Stomach (tissue), 9 donors: Measurements from ENCODE around the gene MTMR3. TPM values are rescaled to one million over a fixed set of nuclear protein-coding genes. Genes with fewer than 3 reads are reported as not detected.

ENCODE experiments used
- DNase-seq, 2 donors: peaks; one replicate each; pipeline versions ENCODE4 v3.0.0 to v3.0.0-alpha.2; 2013 to 2019
- H3K27ac ChIP-seq, 5 donors: fragments of 200-600 bp in 4 of 5; sonication (generic) in 4 of 5; one replicate each; pipeline ENCODE4 v1.5.1; 2013 to 2019; ENCODE audit warnings: mild to moderate bottlenecking in 1 of 5, moderate library complexity in 1 of 5
- H3K27me3 ChIP-seq, 3 donors: fragments of 200-600 bp; sonication (generic); one replicate each; pipeline ENCODE4 v1.5.1; 2017 to 2019; ENCODE audit warnings: mixed run types in 1 of 3
- H3K36me3 ChIP-seq, 4 donors: fragments of 200-600 bp; sonication (generic); 1 replicate in 3 of 4; 2 replicates in 1 of 4; pipeline ENCODE4 v1.5.1; 2016 to 2019
- H3K4me1 ChIP-seq, 4 donors: fragments of 200-600 bp; sonication (generic); one replicate each; pipeline ENCODE4 v1.5.1; 2016 to 2019
- H3K4me3 ChIP-seq, 4 donors: fragments of 200-600 bp; sonication (generic) in 3 of 4; one replicate each; pipeline ENCODE4 v1.5.1; 2016 to 2019; ENCODE audit warnings: mild to moderate bottlenecking in 1 of 4
- H3K9me3 ChIP-seq, 4 donors: fragments of 200-600 bp; sonication (generic); one replicate each; pipeline ENCODE4 v1.5.1; 2016 to 2019
- CTCF ChIP-seq, 7 experiments: fragments of 450-650 bp in 4 of 7; fragments of 200-600 bp in 3 of 7; sonication (generic) in 3 of 7; IDR thresholded peaks; one replicate each; pipeline ENCODE4 v1.5.1; 2016 to 2019; ENCODE audit warnings: antibody characterized with exemption in 7 of 7, control low read depth in 2 of 7, mild to moderate bottlenecking in 1 of 7
- EP300 ChIP-seq: sonication (generic); formaldehyde crosslinking; IDR thresholded peaks from one replicate; pipeline ENCODE4 v1.6.1; 2017; ENCODE audit warnings: antibody characterized with exemption
- POLR2A ChIP-seq, 4 donors: fragments of 450-650 bp; IDR thresholded peaks; one replicate each; pipeline ENCODE4 v1.6.1; 2016; ENCODE audit warnings: antibody characterized with exemption in 4 of 4, control low read depth in 2 of 4, mild to moderate bottlenecking in 1 of 4, moderate library complexity in 1 of 4
- POLR2AphosphoS5 ChIP-seq, 3 donors: sonication (generic); formaldehyde crosslinking; IDR thresholded peaks; one replicate each; pipeline ENCODE4 v1.6.1; 2016; ENCODE audit warnings: antibody characterized with exemption in 3 of 3
- WGBS, 5 donors: extraction: QIAGEN DNeasy Blood & Tissue Kit in 3 of 5; methylation state at CpG; one replicate each; pipeline versions ENCODE4 v1.1.5 to v1.1.7; 2013 to 2018; 5-methylcytosine and 5-hydroxymethylcytosine counted together
- intact Hi-C: fragments of 100-400 bp; cut with DNase I; formaldehyde crosslinking; loops from one replicate; pipeline ENCODE4 v1.15.1; 2023; ENCODE audit warnings: low total_unique reads
- polyA plus RNA-seq, 3 donors: library from polyadenylated mRNA; stranded (reverse); fragments of 200-250 nt; gene quantifications; one replicate each; pipeline ENCODE4 v1.2.3, GENCODE V29; 2013
- total RNA-seq, 5 donors: library from RNA; depleted of rRNA; stranded (reverse); fragments of >200 nt; gene quantifications; one replicate each; pipeline versions ENCODE4 v1.1.0 to v1.2.3, GENCODE V29; 2014 to 2016
- donor health status: healthy with polysubstance abuse.
- donor health status: Bipolar disorder and iron deficiency.
- donor health status: healthy.

MTMR3 gene
- total and polyA plus RNA-seq, 8 donors = 7.3 to 120 (median 49.8) TPM

DNA sequence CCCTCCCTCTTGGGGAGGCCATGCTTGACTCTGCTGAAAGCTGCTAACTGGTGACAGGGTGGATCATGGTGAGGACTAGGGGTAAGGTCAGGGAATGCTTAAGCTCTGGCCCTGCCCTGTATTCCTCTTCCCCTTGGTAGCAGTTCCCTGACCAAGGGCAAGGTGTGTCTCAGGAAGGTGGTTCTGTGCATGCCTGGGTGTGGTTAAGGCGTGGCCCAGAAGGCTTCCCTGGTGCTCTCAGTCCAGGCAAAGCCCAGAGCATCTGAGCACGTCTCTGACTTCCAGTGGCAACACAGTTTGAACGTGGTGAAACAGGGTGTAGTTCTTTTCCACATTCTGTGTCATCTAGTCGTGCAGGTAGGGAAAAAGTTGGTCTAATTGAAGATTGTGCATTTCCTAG lies 144.2 kb downstream of the MTMR3 start:
- Histone ChIP-seq H3K27me3 (no peaks in the 10 kb centered on the region), H3K4me3 (no peak overlapping the region), H3K9me3 (no peaks in the 10 kb centered on the region), H3K36me3 (peaks cover 43 to 78% (median 75%) of the 10 kb centered on the region in 4 donors), H3K4me1 (peaks cover 16 to 58% (median 46%) of the 10 kb centered on the region in 4 donors), H3K27ac (peak overlapping the region; percentile 40 to 70 (median 63))
- no peak for TF ChIP-seq EP300
- no peak for TF ChIP-seq CTCF (IDR thresholded peaks at IDR 0.05)
- TF ChIP-seq POLR2A (IDR thresholded peaks at IDR 0.05) = no peak
- TF ChIP-seq POLR2AphosphoS5 (IDR thresholded peaks at IDR 0.05) = peak in 2 of 3 donors; percentile 36 to 46
- WGBS, 5 donors = 20 to 39% (median 34%) methylated on average over 4 of the region's 4 CpGs
- peak; percentile 64 to 82 for DNase-seq
- intact Hi-C loops = no loop called here

GRCh38 chr22:30027791-30028190 lies 144.8 kb downstream of the MTMR3 start:
- Histone ChIP-seq H3K4me1 (peaks cover 11 to 54% (median 41%) of the 10 kb centered on the region in 4 donors), H3K27ac (peak overlapping the region in 4 of 5 donors; percentile 60 to 70 (median 65)), H3K36me3 (peaks cover 38 to 72% (median 69%) of the 10 kb centered on the region in 4 donors), H3K27me3 (no peaks in the 10 kb centered on the region), H3K4me3 (no peak overlapping the region), H3K9me3 (no peaks in the 10 kb centered on the region)
- intact Hi-C loops = no loop called here
- TF ChIP-seq POLR2A (IDR thresholded peaks at IDR 0.05) (no peak), POLR2AphosphoS5 (IDR thresholded peaks at IDR 0.05) (peak in 1 of 3 donors; percentile 18), CTCF (IDR thresholded peaks at IDR 0.05) (no peak), EP300 (no peak)
- DNase-seq = peak in 1 of 2 donors; percentile 40
- WGBS, 5 donors = 39 to 63% (median 45%) methylated on average over 4 of the region's 4 CpGs

DNA sequence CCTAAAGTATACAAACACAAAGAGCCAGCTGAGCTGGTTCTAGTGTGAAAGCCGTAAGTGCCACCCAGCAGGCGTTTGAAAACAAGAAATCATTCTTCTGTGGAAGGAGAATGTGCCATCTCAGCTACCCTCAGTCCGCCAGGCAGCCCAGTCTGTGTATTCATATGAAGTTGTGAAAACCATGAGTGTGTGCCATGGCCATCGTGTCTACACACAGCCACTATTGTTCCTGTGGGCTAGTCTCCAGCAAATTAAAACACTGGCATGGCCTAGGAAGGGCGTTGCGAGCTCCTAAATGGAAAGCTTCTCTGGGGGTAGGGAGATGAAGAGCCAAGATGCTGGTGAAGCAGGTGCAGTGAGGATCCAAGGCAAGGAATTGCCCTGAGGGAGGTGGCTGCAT lies 145.8 kb downstream of the MTMR3 start:
- 41 to 64% (median 57%) methylated on average over 6 of the region's 6 CpGs for WGBS, 5 donors
- no peak for DNase-seq
- Histone ChIP-seq H3K9me3 (no peaks in the 10 kb centered on the region), H3K4me1 (peaks cover 11 to 49% (median 41%) of the 10 kb centered on the region in 4 donors), H3K36me3 (peaks cover 33 to 63% (median 59%) of the 10 kb centered on the region in 4 donors), H3K4me3 (no peak overlapping the region), H3K27me3 (no peaks in the 10 kb centered on the region), H3K27ac (peak overlapping the region; percentile 41 to 70 (median 63))
- TF ChIP-seq POLR2A (IDR thresholded peaks at IDR 0.05) = no peak
- no peak for TF ChIP-seq EP300
- no peak for TF ChIP-seq POLR2AphosphoS5 (IDR thresholded peaks at IDR 0.05)
- TF ChIP-seq CTCF (IDR thresholded peaks at IDR 0.05) = no peak
- intact Hi-C loops = no loop called here

GRCh38 chr22:30029512-30029911 lies 146.5 kb downstream of the MTMR3 start:
- Histone ChIP-seq H3K4me1 (peaks cover 11 to 45% (median 40%) of the 10 kb centered on the region in 4 donors), H3K4me3 (no peak overlapping the region), H3K27ac (peak overlapping the region in 2 of 5 donors; percentile 67 to 70), H3K36me3 (peaks cover 26 to 55% (median 51%) of the 10 kb centered on the region in 4 donors), H3K9me3 (no peaks in the 10 kb centered on the region), H3K27me3 (no peaks in the 10 kb centered on the region)
- no peak for TF ChIP-seq CTCF (IDR thresholded peaks at IDR 0.05)
- TF ChIP-seq POLR2AphosphoS5 (IDR thresholded peaks at IDR 0.05) = no peak
- no peak for TF ChIP-seq POLR2A (IDR thresholded peaks at IDR 0.05)
- no peak for TF ChIP-seq EP300
- intact Hi-C loops = no loop called here
- no peak for DNase-seq
